NT2/D1 (cell line): Measurements from ENCODE around the gene TMEM217.

Experiments used
- SUZ12 ChIP-seq: IDR thresholded peaks from 2 replicates; pipeline ENCODE4 v1.6.1; 2011; ENCODE audit not compliant: insufficient read length, insufficient read depth; ENCODE audit errors: extremely low read depth
- YY1 ChIP-seq: IDR thresholded peaks from 2 replicates; pipeline ENCODE4 v1.6.1; 2011; ENCODE audit not compliant: insufficient read length, insufficient read depth
- ZNF274 ChIP-seq: IDR thresholded peaks from 2 replicates; pipeline ENCODE4 v1.6.1; 2011; ENCODE audit warnings: mild to moderate bottlenecking, low read depth, low read length

DNA sequence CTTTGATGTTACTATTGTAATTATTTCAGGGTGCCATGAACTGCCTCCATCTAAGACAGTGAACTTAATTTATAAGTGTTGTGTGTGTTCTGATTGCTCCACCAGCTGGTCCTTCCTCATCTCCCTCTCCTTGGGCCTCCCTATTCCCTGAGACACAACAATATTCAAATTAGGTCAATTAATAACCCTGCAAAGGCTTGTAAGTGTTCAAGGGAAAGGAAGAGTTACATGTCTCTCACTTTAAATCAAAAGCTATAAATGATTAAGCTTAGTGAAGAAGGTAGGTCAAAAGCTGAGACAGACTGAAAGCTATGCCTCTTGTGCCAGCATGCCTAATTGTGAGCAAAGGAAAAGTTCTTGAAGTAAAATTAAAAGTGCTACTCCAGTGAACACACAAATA lies 35.5 kb upstream of the TMEM217 start:
- TF ChIP-seq YY1 (no peak), ZNF274 (no peak), SUZ12 (no peak)
